ENCODE measurements around the gene KIAA1755.

KIAA1755 gene

GRCh38 chr20:38190936-38191371 is 69.6 kb downstream of the KIAA1755 start:
- DNase-seq (ENCODE audit: low spot score) = no peak
- H3K27ac ChIP-seq = no peak overlapping the region
- CTCF ChIA-PET = interaction anchor here (0.6 kb wide), 1 partner anchor 101 kb away, joined by 3 read pairs; no protein-coding TSS in a partner anchor
- TF ChIP-seq, protein P1, sequence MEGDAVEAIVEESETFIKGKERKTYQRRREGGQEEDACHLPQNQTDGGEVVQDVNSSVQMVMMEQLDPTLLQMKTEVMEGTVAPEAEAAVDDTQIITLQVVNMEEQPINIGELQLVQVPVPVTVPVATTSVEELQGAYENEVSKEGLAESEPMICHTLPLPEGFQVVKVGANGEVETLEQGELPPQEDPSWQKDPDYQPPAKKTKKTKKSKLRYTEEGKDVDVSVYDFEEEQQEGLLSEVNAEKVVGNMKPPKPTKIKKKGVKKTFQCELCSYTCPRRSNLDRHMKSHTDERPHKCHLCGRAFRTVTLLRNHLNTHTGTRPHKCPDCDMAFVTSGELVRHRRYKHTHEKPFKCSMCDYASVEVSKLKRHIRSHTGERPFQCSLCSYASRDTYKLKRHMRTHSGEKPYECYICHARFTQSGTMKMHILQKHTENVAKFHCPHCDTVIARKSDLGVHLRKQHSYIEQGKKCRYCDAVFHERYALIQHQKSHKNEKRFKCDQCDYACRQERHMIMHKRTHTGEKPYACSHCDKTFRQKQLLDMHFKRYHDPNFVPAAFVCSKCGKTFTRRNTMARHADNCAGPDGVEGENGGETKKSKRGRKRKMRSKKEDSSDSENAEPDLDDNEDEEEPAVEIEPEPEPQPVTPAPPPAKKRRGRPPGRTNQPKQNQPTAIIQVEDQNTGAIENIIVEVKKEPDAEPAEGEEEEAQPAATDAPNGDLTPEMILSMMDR (conservative IDR thresholded peaks at IDR 0.05; ENCODE audit: low read depth) = no peak
- POLR2A ChIA-PET (ENCODE audit: low non-redundant PET) = no interaction called here

GRCh38 chr20:38190166-38190565 is 70.4 kb downstream of the KIAA1755 start:
- no peak for DNase-seq (ENCODE audit: low spot score)
- TF ChIP-seq, protein P1 (conservative IDR thresholded peaks at IDR 0.05; ENCODE audit: low read depth) = no peak
- CTCF ChIA-PET = interaction anchor here (0.6 to 1.0 kb wide), 3 partner anchors 31 to 1991 kb away, joined by 3 to 4 read pairs (median 3); no protein-coding TSS in a partner anchor
- no peak overlapping the region for H3K27ac ChIP-seq
- POLR2A ChIA-PET (ENCODE audit: low non-redundant PET) = no interaction called here

DNA sequence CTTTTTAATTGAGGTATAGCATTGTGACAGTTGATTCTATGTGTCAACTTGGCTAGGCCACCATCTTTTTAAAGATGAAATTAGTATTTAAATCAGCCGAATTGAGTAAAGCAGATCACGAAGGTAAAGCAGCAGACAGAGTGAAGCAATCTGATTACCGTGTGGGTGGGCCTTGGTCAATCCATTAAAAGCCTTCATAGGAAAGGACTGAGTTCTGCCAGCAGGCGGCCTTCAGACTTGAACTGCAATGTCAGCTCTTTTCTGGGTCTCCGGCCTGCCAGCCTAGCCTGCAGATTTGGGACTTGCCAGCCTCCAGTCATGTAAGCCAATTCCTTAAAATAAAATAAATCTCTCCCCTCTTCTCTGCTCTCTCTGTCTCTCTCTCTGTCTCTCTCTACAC is 73.0 kb downstream of the KIAA1755 start:
- no peak for DNase-seq (ENCODE audit: low spot score)
- CTCF ChIA-PET = interaction anchor here (0.6 to 0.7 kb wide), 4 partner anchors 33 to 342 kb away, joined by 3 read pairs; no protein-coding TSS in a partner anchor
- H3K27ac ChIP-seq = peak overlapping the region; percentile 73; the same call in 1 of the 2 replicates
- TF ChIP-seq, protein P1 (conservative IDR thresholded peaks at IDR 0.05; ENCODE audit: low read depth) = no peak
- POLR2A ChIA-PET (ENCODE audit: low non-redundant PET) = no interaction called here

DNA sequence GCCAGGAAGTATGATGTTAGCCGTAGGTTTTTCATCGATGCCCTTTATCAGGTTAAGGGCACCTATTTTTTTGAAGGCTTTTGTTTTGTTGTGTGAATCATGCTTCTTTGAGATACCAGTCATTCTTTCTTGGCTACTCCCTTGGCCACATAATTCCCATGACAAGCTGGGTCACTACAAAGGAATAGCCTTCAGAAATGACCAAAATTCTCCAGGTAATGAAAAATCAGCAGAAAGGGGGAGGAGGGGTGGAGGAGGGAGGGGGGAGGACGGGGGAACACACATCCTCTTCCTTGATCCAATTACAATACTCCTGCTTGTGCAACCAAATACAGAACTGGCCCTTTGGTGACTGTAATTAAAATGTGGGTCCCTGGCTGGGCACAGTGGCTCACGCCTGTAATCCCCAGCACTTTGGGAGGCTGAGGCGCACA is 73.7 kb downstream of the KIAA1755 start:
- POLR2A ChIA-PET (ENCODE audit: low non-redundant PET) = no interaction called here
- H3K27ac ChIP-seq = peak overlapping the region; percentile 73
- CTCF ChIA-PET = interaction anchor here (0.6 to 0.7 kb wide), 3 partner anchors 19 to 365 kb away, joined by 3 to 4 read pairs (median 3); no protein-coding TSS in a partner anchor
- TF ChIP-seq, protein P1 (conservative IDR thresholded peaks at IDR 0.05; ENCODE audit: low read depth) = no peak
- peak; percentile 92 for DNase-seq (ENCODE audit: low spot score)

DNA sequence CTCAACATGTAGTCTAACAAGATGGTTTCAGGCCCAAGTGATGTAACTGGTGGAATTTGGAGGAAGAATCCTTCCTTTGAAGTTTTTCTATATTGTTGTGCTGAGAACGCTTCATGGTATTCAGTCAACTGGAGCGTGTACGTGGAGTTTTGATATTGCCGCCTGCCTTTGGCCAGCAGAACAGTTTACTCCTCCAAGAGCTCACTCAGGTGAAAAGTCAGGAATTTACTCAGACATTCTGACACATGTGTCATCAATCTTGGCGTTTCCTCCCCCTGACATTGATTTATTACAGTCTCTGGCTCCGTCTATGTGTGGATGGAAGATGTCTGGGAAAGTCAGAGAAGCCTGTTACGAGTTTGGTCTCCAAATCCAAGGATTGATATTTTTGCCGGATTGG is 76.4 kb downstream of the KIAA1755 start:
- TF ChIP-seq, protein P1 (conservative IDR thresholded peaks at IDR 0.05; ENCODE audit: low read depth) = no peak
- ChIA-PET CTCF (interaction anchor here (0.7 kb wide), 1 partner anchor 131 kb away, joined by 4 read pairs; no protein-coding TSS in a partner anchor), POLR2A (ENCODE audit: low non-redundant PET) (no interaction called here)
- peak overlapping the region; percentile 81 for H3K27ac ChIP-seq
- DNase-seq (ENCODE audit: low spot score) = peak; percentile 96

DNA sequence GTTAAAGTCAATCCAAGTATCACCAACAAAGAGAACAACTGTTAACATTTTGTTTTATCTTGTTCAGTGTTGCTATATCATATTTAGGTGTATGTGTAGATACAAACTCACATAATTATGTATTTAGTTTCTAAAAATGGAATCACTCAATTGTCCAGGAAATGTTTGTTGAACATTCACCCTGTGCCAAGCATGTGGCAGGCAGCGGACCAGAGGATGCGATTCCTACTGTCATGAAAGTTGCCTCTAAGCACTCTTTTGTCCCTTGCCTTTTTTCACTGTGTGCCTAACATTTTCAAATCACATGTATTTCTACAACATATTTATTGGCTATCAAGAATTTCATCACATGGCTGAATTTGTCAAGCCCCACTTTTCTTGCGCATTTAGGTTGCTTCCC is 78.6 kb downstream of the KIAA1755 start:
- no peak for DNase-seq (ENCODE audit: low spot score)
- no peak overlapping the region for H3K27ac ChIP-seq
- ChIA-PET CTCF (interaction anchor here (1.0 to 1.1 kb wide), 2 partner anchors 39 to 109 kb away, joined by 3 to 4 read pairs; no protein-coding TSS in a partner anchor), POLR2A (ENCODE audit: low non-redundant PET) (no interaction called here)
- TF ChIP-seq, protein P1 (conservative IDR thresholded peaks at IDR 0.05; ENCODE audit: low read depth) = no peak

Data from RWPE1 (cell line).